ENCODE data around the gene USP2.

Gene USP2

DNA sequence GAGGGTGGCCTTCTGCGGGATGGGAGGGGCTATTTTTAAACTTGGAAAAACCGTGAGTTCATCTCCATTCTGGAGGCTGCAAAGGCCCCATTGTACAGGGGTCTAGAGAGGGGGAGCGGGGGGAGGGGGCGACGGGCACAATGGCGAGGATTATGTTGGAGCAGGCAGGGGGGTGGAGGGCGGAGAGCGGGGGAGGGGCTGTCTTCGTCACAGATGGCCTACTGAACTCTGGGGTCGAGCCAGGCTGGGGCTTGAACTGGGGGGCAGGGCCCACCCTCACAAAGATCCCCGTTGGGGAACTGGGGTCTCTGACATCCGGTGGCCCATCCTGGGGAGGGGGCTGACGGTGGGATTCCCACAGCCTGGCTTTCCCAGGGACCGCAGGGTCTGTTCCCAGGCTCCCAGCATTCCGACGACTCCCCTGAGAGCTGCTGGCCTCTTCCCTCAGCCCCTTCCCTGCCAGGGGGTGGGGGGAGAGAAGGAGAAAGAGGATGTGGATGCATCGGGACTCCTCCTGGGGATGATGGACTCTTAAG lies 61.2 kb downstream of the USP2 start:
- no peak for DNase-seq

GRCh38 chr11:119319700-119320239 lies 61.7 kb downstream of the USP2 start:
- no peak for DNase-seq

GRCh38 chr11:119319136-119319699 lies 62.3 kb downstream of the USP2 start:
- no peak for DNase-seq

DNA sequence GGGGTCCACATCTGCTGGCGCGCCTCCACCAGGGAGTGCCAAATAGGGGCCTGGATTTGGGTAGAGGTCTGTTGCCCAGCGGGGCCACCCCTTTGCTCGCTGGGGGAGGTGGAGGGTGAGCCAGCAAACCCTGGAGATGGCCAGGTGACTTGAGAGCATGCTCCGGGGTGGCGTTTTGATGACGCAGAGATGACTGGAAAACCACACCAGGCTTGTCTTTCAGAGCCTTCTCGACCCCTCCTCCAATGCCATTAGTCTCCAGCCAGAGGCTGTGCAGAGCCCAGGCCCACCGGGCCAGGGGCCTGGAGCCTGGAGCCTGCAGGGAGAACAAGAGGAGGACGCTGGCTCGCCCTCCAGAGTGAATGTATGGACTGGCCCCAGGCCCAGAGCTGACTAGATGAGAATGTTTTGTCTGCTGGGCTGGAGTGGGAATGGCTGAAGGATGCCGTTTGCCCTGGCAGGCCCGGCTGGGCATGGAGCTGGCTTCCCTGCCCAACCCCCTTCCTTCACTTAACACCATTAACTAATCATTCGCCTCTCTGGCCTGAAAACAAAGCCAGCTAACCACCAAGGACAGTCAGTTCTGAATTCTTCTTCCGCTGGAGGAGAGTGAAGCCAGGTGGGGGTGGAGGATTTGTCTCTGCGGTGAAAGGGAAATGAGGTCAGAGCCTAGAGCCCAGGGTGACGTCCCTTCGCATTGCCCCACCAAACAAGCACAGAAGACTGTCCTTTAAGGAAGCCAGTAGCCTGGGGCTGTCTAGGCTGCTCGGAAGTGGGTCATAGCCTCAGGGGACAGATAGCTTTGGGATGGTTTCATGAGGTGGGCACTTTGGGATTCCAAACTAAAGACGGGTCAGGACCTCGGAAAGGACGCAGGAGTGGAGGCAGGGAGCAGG lies 63.0 kb downstream of the USP2 start:
- no peak for DNase-seq

DNA sequence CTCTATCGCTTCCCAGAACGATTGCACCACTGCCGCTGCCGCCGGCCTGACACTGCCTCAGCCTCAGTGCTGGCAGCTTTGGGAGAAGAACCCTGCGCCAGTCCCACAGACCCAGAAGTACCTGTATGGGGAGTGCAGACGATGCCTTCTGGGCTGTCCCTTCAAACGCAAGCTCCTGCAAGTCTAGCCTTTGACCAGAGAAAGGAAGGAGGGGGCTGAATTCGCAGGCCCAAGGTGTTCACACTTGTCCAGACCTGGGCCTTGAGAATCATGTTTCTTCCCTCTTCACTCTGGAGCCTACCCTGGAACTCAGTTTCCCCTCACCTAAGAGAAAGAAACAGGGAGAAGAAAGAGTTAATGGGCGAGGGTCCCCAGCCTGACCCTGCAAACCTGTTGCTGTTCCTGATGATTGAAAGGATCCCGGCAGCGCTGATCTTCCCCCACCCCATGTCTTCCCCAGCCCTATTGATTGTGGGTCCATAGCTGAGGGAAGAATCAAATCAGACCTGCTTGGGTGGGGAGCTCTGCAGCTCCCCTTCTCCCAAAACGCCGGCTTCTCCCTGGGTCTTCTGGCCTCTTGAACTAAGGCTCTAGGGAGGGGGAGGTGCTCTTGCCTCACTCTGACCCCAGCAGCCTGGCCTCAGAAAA lies 63.8 kb downstream of the USP2 start:
- no peak for DNase-seq

- no peak for DNase-seq
Observed at GRCh38 chr11:119316729-119317591, 64.5 kb downstream of the USP2 start, which contains the start of gene MCAM. Gene MCAM (minus strand): TSS chr11:119317130. CDS start chr11:119317101, 29 bp downstream.

DNA sequence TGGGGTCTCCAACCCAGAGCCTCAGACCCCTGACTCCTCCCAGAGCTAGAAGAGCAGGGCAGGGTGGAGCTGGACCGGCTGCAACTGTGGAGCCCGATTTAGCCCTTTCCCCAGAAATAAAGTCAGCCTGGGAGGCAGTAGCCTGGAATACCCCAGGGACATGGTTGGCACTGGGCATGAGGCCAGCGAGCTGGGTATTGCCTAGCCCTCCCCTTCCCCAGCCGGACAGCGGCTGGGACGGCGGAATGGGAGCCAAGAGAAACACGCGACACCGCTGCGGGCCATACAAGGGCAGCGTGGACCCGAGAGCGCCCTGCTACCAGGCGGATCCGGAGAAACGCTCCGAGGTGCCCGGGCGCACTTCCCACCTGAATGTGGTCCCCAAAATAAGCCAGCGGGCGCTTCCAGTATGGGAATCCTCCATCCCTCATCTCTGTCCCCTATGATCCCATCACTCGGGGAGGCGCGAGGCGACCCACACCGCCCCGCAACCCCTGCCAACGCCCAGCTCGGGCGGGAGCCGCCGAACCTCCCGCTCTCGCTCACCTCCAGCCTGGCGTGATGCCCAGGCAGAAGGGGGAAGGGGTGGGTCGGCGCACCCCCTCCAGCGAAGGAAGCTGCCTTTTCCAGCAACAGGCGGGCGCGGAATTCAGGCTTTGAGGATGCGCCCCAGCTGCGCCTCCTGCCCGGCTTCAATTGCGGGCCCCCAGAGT lies 65.3 kb downstream of the USP2 start:
- DNase-seq: no peak

- DNase-seq: peak; percentile 34
Observed at GRCh38 chr11:119315131-119316015, 66.1 kb downstream of the USP2 start.

DNA sequence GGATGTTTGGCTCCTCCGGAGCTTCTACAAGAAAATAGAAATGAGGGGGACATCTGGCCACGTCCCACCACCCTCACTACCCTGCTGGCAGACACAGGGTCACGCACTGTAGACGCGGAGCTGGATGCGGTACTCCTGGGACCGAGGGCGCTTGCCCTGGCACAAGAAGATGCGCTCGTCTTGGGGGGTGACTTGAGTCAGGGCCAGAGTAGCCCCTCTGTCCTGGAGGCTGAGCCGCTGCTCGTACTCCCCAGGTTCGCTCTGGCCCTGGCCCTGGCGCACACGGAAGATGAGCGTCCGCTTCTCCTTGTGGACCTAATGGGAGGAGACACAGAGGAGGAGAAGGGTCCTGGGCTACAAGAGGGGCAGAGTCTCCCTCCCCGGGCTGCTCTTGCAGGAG lies 66.8 kb downstream of the USP2 start:
- no peak for DNase-seq

DNA sequence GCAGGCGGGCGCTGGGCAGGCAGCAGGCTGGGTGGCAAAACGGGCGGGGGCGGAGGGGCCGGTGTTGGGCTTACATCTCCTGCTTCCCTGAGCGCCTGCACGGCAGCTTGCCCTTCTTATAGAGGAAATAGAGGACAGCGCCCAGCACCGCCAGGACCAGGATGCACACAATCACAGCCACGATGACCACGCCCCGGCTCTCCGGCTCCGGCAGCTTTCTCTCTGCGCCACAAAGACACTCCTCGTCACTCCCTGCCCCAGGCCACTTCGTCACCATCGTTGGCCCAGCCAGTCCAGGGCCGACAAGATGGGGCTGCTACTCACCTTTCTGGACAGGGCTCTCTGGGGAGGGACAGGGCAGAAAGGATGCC lies 70.8 kb downstream of the USP2 start:
- no peak for DNase-seq

- DNase-seq: no peak
Observed at GRCh38 chr11:119309953-119310681, 71.4 kb downstream of the USP2 start.

DNA sequence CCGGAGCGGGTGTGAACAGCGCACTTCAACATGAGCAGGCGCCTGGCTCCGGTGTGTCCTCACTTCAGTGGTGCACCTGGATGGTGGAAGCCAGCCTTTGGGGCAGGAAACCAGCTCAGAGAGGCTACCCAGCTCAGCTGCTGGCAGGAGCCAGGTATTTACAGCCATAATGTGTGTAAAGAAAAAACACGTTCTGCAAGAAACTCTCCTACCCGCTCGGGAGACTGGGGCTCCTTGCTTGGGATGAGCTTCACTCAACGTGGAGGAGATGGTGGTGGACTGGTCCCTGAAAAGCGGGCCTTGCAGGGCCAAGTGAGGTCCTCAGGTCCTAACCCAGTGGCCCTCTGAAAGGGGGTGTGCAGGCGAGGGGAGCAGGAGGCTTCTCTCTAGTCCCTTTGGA lies 72.1 kb downstream of the USP2 start:
- no peak for DNase-seq

GRCh38 chr11:119307974-119308373 lies 73.5 kb downstream of the USP2 start:
- no peak for DNase-seq

GRCh38 chr11:119307219-119307618 lies 74.3 kb downstream of the USP2 start:
- no peak for DNase-seq

- peak; percentile 21 for DNase-seq
Observed at GRCh38 chr11:119306373-119306890, 75.1 kb downstream of the USP2 start.

- no peak for DNase-seq
Observed at GRCh38 chr11:119305556-119306372, 75.7 kb downstream of the USP2 start.

Measured in hematopoietic multipotent progenitor cell treated with erythropoietin and hydrocortisone succinate and interleukin-3 and kit ligand, for 4 days (in vitro differentiated cells).